GM23338 (cell line): ENCODE data around the gene SCN4A.

ENCODE experiments used
- CREB1 ChIP-seq: fragments of 250-450 bp; sonication (Bioruptor Pico); IDR thresholded peaks from 2 replicates; pipeline ENCODE4 v1.5.0; 2020; ENCODE audit warnings: low read depth, mild to moderate bottlenecking, moderate library complexity
- CTCF ChIP-seq, 2 experiments: fragments of 200-600 bp in 1 of 2; sonication (generic) in 1 of 2; conservative IDR thresholded peaks; 2 replicates each; pipeline versions ENCODE4 v1.5.1 to v1.6.1; 2016 to 2017; ENCODE audit warnings: antibody characterized with exemption in 2 of 2, low read depth in 2 of 2, mild to moderate bottlenecking in 2 of 2, moderate library complexity in 1 of 2
- EZH2 ChIP-seq: fragments of 200-600 bp; sonication (generic); IDR thresholded peaks from one replicate; pipeline ENCODE4 v1.8.0; 2017; ENCODE audit warnings: antibody characterized with exemption, mild to moderate bottlenecking, low read depth; ENCODE audit not compliant: unreplicated experiment
- EZH2phosphoT487 ChIP-seq: fragments of 200-600 bp; sonication (generic); IDR thresholded peaks from one replicate; pipeline ENCODE4 v1.8.1; 2018; ENCODE audit warnings: antibody characterized with exemption; ENCODE audit not compliant: unreplicated experiment
- JUNB ChIP-seq: IDR thresholded peaks from one replicate; pipeline ENCODE4 v1.6.1; 2016; ENCODE audit warnings: antibody characterized with exemption; ENCODE audit not compliant: unreplicated experiment
- NANOG ChIP-seq: IDR thresholded peaks from 2 replicates; pipeline ENCODE4 v1.6.1; 2016; ENCODE audit warnings: antibody characterized with exemption, borderline replicate concordance
- POLR2AphosphoS5 ChIP-seq: IDR thresholded peaks from 2 replicates; pipeline ENCODE4 v1.6.1; 2016; ENCODE audit warnings: antibody characterized with exemption, low read depth
- REST ChIP-seq: IDR thresholded peaks from one replicate; pipeline ENCODE4 v1.6.1; 2018; ENCODE audit warnings: antibody characterized with exemption; ENCODE audit not compliant: unreplicated experiment
- STAT1 ChIP-seq: IDR thresholded peaks from one replicate; pipeline ENCODE4 v1.6.1; 2016; ENCODE audit warnings: antibody characterized with exemption; ENCODE audit not compliant: unreplicated experiment
- ZNF114 ChIP-seq: fragments of 250-450 bp; sonication (Bioruptor Pico); IDR thresholded peaks from 2 replicates; pipeline ENCODE4 v1.5.0; 2020; ENCODE audit warnings: mild to moderate bottlenecking, moderate library complexity
- ZNF331 ChIP-seq: fragments of 250-450 bp; sonication (Bioruptor Pico); IDR thresholded peaks from 2 replicates; pipeline ENCODE4 v1.5.0; 2020; ENCODE audit warnings: low read depth, mild to moderate bottlenecking, moderate library complexity

GRCh38 chr17:63917646-63918045 is 55.1 kb downstream of the SCN4A start:
- TF ChIP-seq CTCF (conservative IDR thresholded peaks at IDR 0.05; ENCODE audit: low read depth in 2 of 2) = no peak
- TF ChIP-seq POLR2AphosphoS5 = no peak
- no peak for TF ChIP-seq EZH2
- no peak for TF ChIP-seq ZNF331 (CRISPR knock-in tag)
- TF ChIP-seq JUNB = no peak
- no peak for TF ChIP-seq CREB1 (CRISPR knock-in tag)
- no peak for TF ChIP-seq REST
- no peak for TF ChIP-seq EZH2phosphoT487
- no peak for TF ChIP-seq ZNF114
- no peak for TF ChIP-seq NANOG
- TF ChIP-seq STAT1 = no peak
